ENCODE data around the gene NLRP6. TPM values are rescaled to one million over a fixed set of nuclear protein-coding genes. Genes with fewer than 3 reads are reported as not detected.

NLRP6 gene
- total RNA-seq, 2 donors from 2014 or later = not detected

DNA sequence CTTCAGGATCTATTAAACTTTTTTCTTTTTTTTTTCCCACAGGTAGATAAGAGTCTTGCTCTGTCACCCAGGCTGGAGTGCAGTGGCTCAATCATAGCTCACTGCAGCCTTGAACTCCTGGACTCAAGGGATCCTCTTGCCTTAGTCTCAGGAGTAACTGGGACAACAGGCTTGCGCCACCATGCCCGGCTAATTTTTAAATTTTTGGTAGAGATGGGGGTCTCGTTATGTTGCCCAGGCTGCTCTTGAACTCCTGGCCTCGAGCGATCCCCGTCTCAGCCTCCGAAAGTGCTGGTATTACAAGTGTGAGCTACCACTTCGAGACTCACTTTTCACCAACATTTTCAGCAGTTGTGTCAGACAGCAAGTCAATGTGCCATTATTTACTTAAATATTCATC lies 43.0 kb upstream of the NLRP6 start:
- H3K4me1 ChIP-seq (ENCODE audit: control insufficient read depth, insufficient read depth, low read length) = peaks cover 3% of the 10 kb centered on the region
- H3K9ac ChIP-seq (ENCODE audit: extremely low read depth, low read length, poor library complexity, severe bottlenecking) = peak overlapping the region; percentile 67
- peaks cover 2% of the 10 kb centered on the region for H3K27me3 Mint-ChIP-seq (ENCODE audit: insufficient read depth)
- no peak overlapping the region for H3K27ac ChIP-seq (ENCODE audit: low read depth, low read length)
- H3K36me3 ChIP-seq (ENCODE audit: control insufficient read depth, insufficient read depth, low read length) = peaks cover 12% of the 10 kb centered on the region
- peak; percentile 33 for DNase-seq
- no peaks in the 10 kb centered on the region for H3K9me3 ChIP-seq (ENCODE audit: control insufficient read depth, low read length)
- peak overlapping the region; percentile 94 for H3K4me3 Mint-ChIP-seq
- no peak overlapping the region for H3K27ac Mint-ChIP-seq
- peaks cover 4% of the 10 kb centered on the region for H3K4me1 Mint-ChIP-seq
- peaks cover 23% of the 10 kb centered on the region for H3K36me3 Mint-ChIP-seq (ENCODE audit: low read depth)
- H3K9me3 Mint-ChIP-seq = no peaks in the 10 kb centered on the region
- TF ChIP-seq, protein P1, sequence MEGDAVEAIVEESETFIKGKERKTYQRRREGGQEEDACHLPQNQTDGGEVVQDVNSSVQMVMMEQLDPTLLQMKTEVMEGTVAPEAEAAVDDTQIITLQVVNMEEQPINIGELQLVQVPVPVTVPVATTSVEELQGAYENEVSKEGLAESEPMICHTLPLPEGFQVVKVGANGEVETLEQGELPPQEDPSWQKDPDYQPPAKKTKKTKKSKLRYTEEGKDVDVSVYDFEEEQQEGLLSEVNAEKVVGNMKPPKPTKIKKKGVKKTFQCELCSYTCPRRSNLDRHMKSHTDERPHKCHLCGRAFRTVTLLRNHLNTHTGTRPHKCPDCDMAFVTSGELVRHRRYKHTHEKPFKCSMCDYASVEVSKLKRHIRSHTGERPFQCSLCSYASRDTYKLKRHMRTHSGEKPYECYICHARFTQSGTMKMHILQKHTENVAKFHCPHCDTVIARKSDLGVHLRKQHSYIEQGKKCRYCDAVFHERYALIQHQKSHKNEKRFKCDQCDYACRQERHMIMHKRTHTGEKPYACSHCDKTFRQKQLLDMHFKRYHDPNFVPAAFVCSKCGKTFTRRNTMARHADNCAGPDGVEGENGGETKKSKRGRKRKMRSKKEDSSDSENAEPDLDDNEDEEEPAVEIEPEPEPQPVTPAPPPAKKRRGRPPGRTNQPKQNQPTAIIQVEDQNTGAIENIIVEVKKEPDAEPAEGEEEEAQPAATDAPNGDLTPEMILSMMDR (conservative IDR thresholded peaks at IDR 0.05) = no peak
- no peaks in the 10 kb centered on the region for H3K27me3 ChIP-seq (ENCODE audit: control insufficient read depth, insufficient read depth, low read length, poor library complexity, severe bottlenecking)
- H3K4me3 ChIP-seq (ENCODE audit: low read length) = peak overlapping the region; percentile 91
- WGBS, 2 experiments (ENCODE audit: insufficient coverage in 1 of 2, insufficient read length in 1 of 2) = 95 to 98% methylated on average over 8 of the region's 8 CpGs

DNA sequence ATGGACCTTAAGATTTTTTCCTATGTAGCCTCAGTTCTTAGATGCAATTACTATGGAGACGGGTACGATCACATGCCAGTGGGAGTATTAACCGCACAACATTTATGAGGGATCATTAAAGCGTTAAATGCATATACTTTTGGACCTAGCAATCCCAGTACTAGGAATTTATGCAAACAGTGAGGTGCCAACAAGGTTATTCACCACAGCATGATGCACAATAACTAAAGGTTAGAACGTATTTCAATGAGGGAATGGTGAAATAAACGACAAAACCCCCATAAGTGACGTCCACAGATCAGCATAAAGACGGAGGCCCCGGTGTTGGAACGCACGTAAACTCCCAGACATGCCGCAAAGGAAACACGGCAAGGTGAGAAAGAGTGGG lies 42.6 kb upstream of the NLRP6 start:
- 18 to 25% methylated on average over 9 to 13 of the region's 13 CpGs for WGBS, 2 experiments (ENCODE audit: insufficient coverage in 1 of 2, insufficient read length in 1 of 2)

DNA sequence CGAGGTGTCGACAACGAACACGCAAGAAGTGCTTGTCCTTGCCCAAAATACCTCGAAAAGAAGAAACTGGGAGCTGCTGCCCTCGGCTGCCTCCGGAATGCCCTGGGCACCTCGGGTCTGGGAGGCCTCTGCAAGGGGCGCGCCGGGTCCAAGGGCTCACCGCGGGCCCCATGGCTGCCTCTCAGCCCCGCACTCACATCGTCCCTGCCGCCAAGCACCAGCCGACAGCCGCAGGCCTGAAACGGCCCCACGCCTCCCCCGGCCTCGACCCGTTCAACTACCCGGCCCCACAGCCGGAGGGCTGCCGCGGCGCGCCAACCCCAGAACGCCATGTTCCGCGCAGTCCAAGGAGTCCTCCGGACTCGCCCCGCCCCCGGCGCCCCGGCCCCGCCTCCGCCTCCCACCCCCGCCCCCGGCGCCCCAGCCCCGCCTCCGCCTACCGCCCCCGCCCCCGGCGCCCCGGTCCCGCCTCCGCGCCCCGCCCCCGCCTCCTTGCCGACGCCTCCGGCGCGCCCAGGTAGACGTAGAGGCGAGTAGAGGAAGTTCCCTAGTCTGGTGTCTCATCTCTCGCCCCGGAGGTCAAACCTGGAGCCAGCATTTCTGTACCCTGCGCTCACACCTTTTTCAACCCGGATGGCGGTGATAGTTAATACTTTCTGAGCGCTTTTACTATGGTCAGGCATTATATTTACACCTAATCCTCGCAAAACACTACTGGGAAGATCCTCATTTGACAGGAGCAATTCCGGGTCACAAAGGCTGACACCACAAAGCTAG lies 42.0 kb upstream of the NLRP6 start, which contains the start of gene SIRT3:
TSS of gene SIRT3 (minus strand) at position 346 of the 777 bp plus-strand sequence. CDS start at position 332, 14 bp downstream.
- Mint-ChIP-seq H3K4me3 (peak within 1 kb of the TSS; percentile 94), H3K4me1 (peaks cover 4% of the 10 kb centered on the region), H3K36me3 (ENCODE audit: low read depth) (peaks cover 26% of the 10 kb centered on the region), H3K27me3 (ENCODE audit: insufficient read depth) (peaks cover 2% of the 10 kb centered on the region), H3K27ac (peak within 1 kb of the TSS; percentile 96), H3K9me3 (no peaks in the 10 kb centered on the region)
- DNase-seq = peak; percentile 95
- 0 to 1% methylated on average over 20 to 59 of the region's 70 CpGs for WGBS, 2 experiments (ENCODE audit: insufficient coverage in 1 of 2, insufficient read length in 1 of 2)
- Histone ChIP-seq H3K4me3 (ENCODE audit: low read length) (peak within 1 kb of the TSS; percentile 98), H3K36me3 (ENCODE audit: control insufficient read depth, insufficient read depth, low read length) (peaks cover 19% of the 10 kb centered on the region), H3K27me3 (ENCODE audit: control insufficient read depth, insufficient read depth, low read length, poor library complexity, severe bottlenecking) (no peaks in the 10 kb centered on the region), H3K27ac (ENCODE audit: low read depth, low read length) (peak within 1 kb of the TSS; percentile 92), H3K9ac (ENCODE audit: extremely low read depth, low read length, poor library complexity, severe bottlenecking) (peak within 1 kb of the TSS; percentile 88), H3K4me1 (ENCODE audit: control insufficient read depth, insufficient read depth, low read length) (peaks cover 3% of the 10 kb centered on the region), H3K9me3 (ENCODE audit: control insufficient read depth, low read length) (no peaks in the 10 kb centered on the region)
- TF ChIP-seq, protein P1 (conservative IDR thresholded peaks at IDR 0.05) = peak; percentile 50

More for the DNA sequence above, 42.6 kb upstream of the NLRP6 start:
- peak overlapping the region; percentile 94 for H3K4me3 Mint-ChIP-seq
- Histone ChIP-seq H3K9ac (ENCODE audit: extremely low read depth, low read length, poor library complexity, severe bottlenecking) (peak overlapping the region; percentile 67), H3K4me1 (ENCODE audit: control insufficient read depth, insufficient read depth, low read length) (peaks cover 3% of the 10 kb centered on the region), H3K36me3 (ENCODE audit: control insufficient read depth, insufficient read depth, low read length) (peaks cover 16% of the 10 kb centered on the region), H3K27ac (ENCODE audit: low read depth, low read length) (peak overlapping the region; percentile 27), H3K9me3 (ENCODE audit: control insufficient read depth, low read length) (no peaks in the 10 kb centered on the region), H3K27me3 (ENCODE audit: control insufficient read depth, insufficient read depth, low read length, poor library complexity, severe bottlenecking) (no peaks in the 10 kb centered on the region), H3K4me3 (ENCODE audit: low read length) (peak overlapping the region; percentile 91)
- TF ChIP-seq, protein P1 (conservative IDR thresholded peaks at IDR 0.05) = no peak
- H3K4me1 Mint-ChIP-seq = peaks cover 4% of the 10 kb centered on the region
- H3K27ac Mint-ChIP-seq = peak overlapping the region; percentile 77
- H3K27me3 Mint-ChIP-seq (ENCODE audit: insufficient read depth) = peaks cover 2% of the 10 kb centered on the region
- peaks cover 23% of the 10 kb centered on the region for H3K36me3 Mint-ChIP-seq (ENCODE audit: low read depth)
- no peaks in the 10 kb centered on the region for H3K9me3 Mint-ChIP-seq
- DNase-seq = no peak
